Measurements from ENCODE around the gene GZF1.

GZF1 gene

GRCh38 chr20:23414526-23415188, 52.7 kb downstream of the GZF1 start:
- Mint-ChIP-seq H3K27ac (no peak overlapping the region), H3K9me3 (no peaks in the 10 kb centered on the region), H3K27me3 (no peaks in the 10 kb centered on the region), H3K36me3 (no peaks in the 10 kb centered on the region), H3K4me1 (peaks cover 7% of the 10 kb centered on the region), H3K4me3 (no peak overlapping the region)
- DNase-seq (ENCODE audit: low spot score in 2 of 2) = no peak
- no peak for ATAC-seq (ENCODE audit: low read depth)

- H3K36me3 Mint-ChIP-seq = no peaks in the 10 kb centered on the region
- peaks cover 5% of the 10 kb centered on the region for H3K4me1 Mint-ChIP-seq
- no peaks in the 10 kb centered on the region for H3K9me3 Mint-ChIP-seq
Measured at GRCh38 chr20:23415555-23415954, 53.6 kb downstream of the GZF1 start.

GRCh38 chr20:23415959-23416583, 54.1 kb downstream of the GZF1 start:
- Mint-ChIP-seq H3K9me3 (no peaks in the 10 kb centered on the region), H3K4me1 (peaks cover 5% of the 10 kb centered on the region), H3K27ac (no peak overlapping the region), H3K36me3 (no peaks in the 10 kb centered on the region), H3K4me3 (no peak overlapping the region), H3K27me3 (no peaks in the 10 kb centered on the region)
- DNase-seq (ENCODE audit: low spot score in 2 of 2) = no peak
- ATAC-seq (ENCODE audit: low read depth) = no peak

More at GRCh38 chr20:23415555-23415954, 53.6 kb downstream of the GZF1 start:
- DNase-seq (ENCODE audit: low spot score in 2 of 2) = no peak
- no peak for ATAC-seq (ENCODE audit: low read depth)
- Mint-ChIP-seq H3K4me3 (no peak overlapping the region), H3K27me3 (no peaks in the 10 kb centered on the region), H3K27ac (no peak overlapping the region)

- Mint-ChIP-seq H3K36me3 (no peaks in the 10 kb centered on the region), H3K27ac (no peak overlapping the region), H3K27me3 (no peaks in the 10 kb centered on the region), H3K4me3 (no peak overlapping the region), H3K4me1 (peaks cover 8% of the 10 kb centered on the region), H3K9me3 (no peaks in the 10 kb centered on the region)
- ATAC-seq (ENCODE audit: low read depth) (no peak), DNase-seq (ENCODE audit: low spot score in 2 of 2) (no peak)
Measured at GRCh38 chr20:23417861-23418260, 55.9 kb downstream of the GZF1 start.

- H3K27ac Mint-ChIP-seq = peak overlapping the region; percentile 41
- H3K9me3 Mint-ChIP-seq = no peaks in the 10 kb centered on the region
- peak overlapping the region; percentile 93 for H3K4me3 Mint-ChIP-seq
- H3K36me3 Mint-ChIP-seq = no peaks in the 10 kb centered on the region
- peaks cover 4% of the 10 kb centered on the region for H3K27me3 Mint-ChIP-seq
- no peak for DNase-seq (ENCODE audit: low spot score in 2 of 2)
- peaks cover 8% of the 10 kb centered on the region for H3K4me1 Mint-ChIP-seq
- ATAC-seq (ENCODE audit: low read depth) = no peak
Measured at GRCh38 chr20:23419657-23419994, 57.6 kb downstream of the GZF1 start.

- Mint-ChIP-seq H3K4me1 (peaks cover 8% of the 10 kb centered on the region), H3K27me3 (peaks cover 4% of the 10 kb centered on the region), H3K36me3 (no peaks in the 10 kb centered on the region), H3K27ac (peak overlapping the region; percentile 91), H3K4me3 (peak overlapping the region; percentile 93), H3K9me3 (no peaks in the 10 kb centered on the region)
- peak; percentile 17 to 37 for DNase-seq (ENCODE audit: low spot score in 2 of 2)
- ATAC-seq (ENCODE audit: low read depth) = peak; percentile 16
Measured at GRCh38 chr20:23419995-23420901, 58.3 kb downstream of the GZF1 start.

GRCh38 chr20:23420943-23421931, 59.3 kb downstream of the GZF1 start, which contains the start of gene NAPB:
Gene NAPB, minus strand, starts transcription at chr20:23421488. Its CDS starts 86 bp downstream, at chr20:23421402.
- ATAC-seq (ENCODE audit: low read depth) = peak; percentile 98
- DNase-seq (ENCODE audit: low spot score in 2 of 2) = peak; percentile 86 to 92

More at GRCh38 chr20:23420943-23421931, 59.3 kb downstream of the GZF1 start, which contains the start of gene NAPB:
- Mint-ChIP-seq H3K27me3 (peaks cover 4% of the 10 kb centered on the region), H3K4me1 (peaks cover 8% of the 10 kb centered on the region), H3K9me3 (no peaks in the 10 kb centered on the region), H3K27ac (peak within 1 kb of the TSS; percentile 91), H3K36me3 (no peaks in the 10 kb centered on the region), H3K4me3 (peak within 1 kb of the TSS; percentile 93)

Measured in memory B cell (primary cell).